HepG2 (cell line): ENCODE measurements around the gene TST. TPM values are rescaled to one million over a fixed set of nuclear protein-coding genes. Genes with fewer than 3 reads are reported as not detected.

Experiments
- DNMT1 ChIP-seq: sonication (generic); formaldehyde crosslinking; IDR thresholded peaks from 2 replicates; pipeline ENCODE4 v1.5.1; 2020; ENCODE audit warnings: mild to moderate bottlenecking, missing genetic modification reagents
- ELF3 ChIP-seq: IDR thresholded peaks from 2 replicates; pipeline ENCODE4 v1.6.1; 2016; ENCODE audit warnings: missing genetic modification reagents, missing compliant biosample characterization
- JUNB ChIP-seq: sonication (generic); formaldehyde crosslinking; IDR thresholded peaks from 2 replicates; pipeline ENCODE4 v1.8.0; 2022; ENCODE audit warnings: missing genetic modification reagents, mild to moderate bottlenecking, borderline replicate concordance
- KDM4B ChIP-seq: sonication (generic); formaldehyde crosslinking; IDR thresholded peaks from 2 replicates; pipeline ENCODE4 v1.4.0; 2020; ENCODE audit warnings: missing genetic modification reagents
- MED13 ChIP-seq: sonication (generic); formaldehyde crosslinking; IDR thresholded peaks from 2 replicates; pipeline ENCODE4 v1.5.0; 2020; ENCODE audit warnings: missing genetic modification reagents
- POGZ ChIP-seq: sonication (generic); formaldehyde crosslinking; IDR thresholded peaks from 2 replicates; pipeline ENCODE4 v1.4.0; 2020; ENCODE audit warnings: mild to moderate bottlenecking, missing genetic modification reagents
- TCF7 ChIP-seq: sonication (generic); IDR thresholded peaks from 2 replicates; pipeline ENCODE4 v1.6.1; 2016; ENCODE audit warnings: antibody characterized with exemption, low read depth
- THAP11 ChIP-seq: IDR thresholded peaks from 2 replicates; pipeline ENCODE4 v1.6.1; 2016; ENCODE audit warnings: missing biosample characterization, missing genetic modification reagents
- ZBTB7A ChIP-seq: sonication (generic); formaldehyde crosslinking; IDR thresholded peaks from 2 replicates; pipeline ENCODE4 v1.8.0; 2022; ENCODE audit warnings: mild to moderate bottlenecking, missing genetic modification reagents
- ZNF20 ChIP-seq: sonication (generic); formaldehyde crosslinking; IDR thresholded peaks from 2 replicates; pipeline ENCODE4 v1.4.0; 2020; ENCODE audit warnings: mild to moderate bottlenecking, moderate library complexity, missing genetic modification reagents
- ZNF264 ChIP-seq: sonication (generic); formaldehyde crosslinking; IDR thresholded peaks from 2 replicates; pipeline ENCODE4 v1.4.0; 2020; ENCODE audit warnings: missing genetic modification reagents
- ZNF501 ChIP-seq: sonication (generic); formaldehyde crosslinking; IDR thresholded peaks from 2 replicates; pipeline ENCODE4 v1.5.1; 2020; ENCODE audit warnings: mild to moderate bottlenecking, moderate library complexity, missing genetic modification reagents
- ZNF614 ChIP-seq: IDR thresholded peaks from 2 replicates; pipeline ENCODE4 v1.6.1; 2018; ENCODE audit warnings: missing biosample characterization, missing genetic modification reagents, inconsistent platforms, borderline replicate concordance
- ZNF619 ChIP-seq: sonication (generic); formaldehyde crosslinking; IDR thresholded peaks from 2 replicates; pipeline ENCODE4 v1.4.0; 2020; ENCODE audit warnings: mild to moderate bottlenecking, missing genetic modification reagents
- polyA plus RNA-seq, 8 experiments: library from polyadenylated mRNA; depleted of rRNA in 3 of 8; stranded (reverse) in 7 of 8; unstranded in 1 of 8; fragments of >200 nt; fragmentation: Illumina TruSeq in 4 of 8; extraction: Trizol in 4 of 8; gene quantifications; 2 replicates each; pipeline versions ENCODE4 v1.2.1 to v1.2.3, GENCODE V29; 2011 to 2016; ENCODE audit warnings: low read depth in 4 of 8, missing spikeins in 1 of 8, mixed read lengths in 1 of 8; ENCODE audit not compliant: insufficient read depth in 1 of 8
- total RNA-seq, 5 experiments: library from RNA; depleted of rRNA; stranded (reverse); fragments of >200 nt; fragmentation: Illumina TruSeq; extraction: Trizol; gene quantifications; 2 replicates each; pipeline ENCODE4 v1.2.3, GENCODE V29; 2016; ENCODE audit warnings: low read depth in 1 of 5
- TF ChIP-seq, protein P1 (sequence below): sonication (generic); formaldehyde crosslinking; conservative IDR thresholded peaks from 2 replicates; pipeline ENCODE4 v1.4.0; 2020; ENCODE audit warnings: mild to moderate bottlenecking, missing genetic modification reagents, moderate library complexity
- TF ChIP-seq, protein P2 (sequence below): sonication (generic); formaldehyde crosslinking; IDR thresholded peaks from 2 replicates; pipeline ENCODE4 v1.4.0; 2020; ENCODE audit warnings: missing genetic modification reagents, low read depth, mild to moderate bottlenecking, borderline replicate concordance
- TF ChIP-seq, protein P3 (sequence below): sonication (generic); formaldehyde crosslinking; IDR thresholded peaks from 2 replicates; pipeline ENCODE4 v1.4.0; 2020; ENCODE audit warnings: missing genetic modification reagents
- TF ChIP-seq, protein P4 (sequence below): sonication (generic); formaldehyde crosslinking; IDR thresholded peaks from 2 replicates; pipeline ENCODE4 v1.9.0; 2021; ENCODE audit warnings: missing genetic modification reagents, mild to moderate bottlenecking, borderline replicate concordance
- TF ChIP-seq, protein P5 (sequence below): sonication (generic); formaldehyde crosslinking; IDR thresholded peaks from 2 replicates; pipeline ENCODE4 v1.8.1; 2023; ENCODE audit warnings: mild to moderate bottlenecking, moderate library complexity, missing genetic modification reagents
- TF ChIP-seq, protein P6 (sequence below): sonication (generic); formaldehyde crosslinking; IDR thresholded peaks from 2 replicates; pipeline ENCODE4 v1.5.0; 2020; ENCODE audit warnings: mild to moderate bottlenecking, missing genetic modification reagents

Gene TST
- total and polyA plus RNA-seq, 2 of the 13 experiments (the other 11 are each of a cell fraction or from before 2014, with no cell fraction given), result 44.6 to 63.6 TPM

DNA sequence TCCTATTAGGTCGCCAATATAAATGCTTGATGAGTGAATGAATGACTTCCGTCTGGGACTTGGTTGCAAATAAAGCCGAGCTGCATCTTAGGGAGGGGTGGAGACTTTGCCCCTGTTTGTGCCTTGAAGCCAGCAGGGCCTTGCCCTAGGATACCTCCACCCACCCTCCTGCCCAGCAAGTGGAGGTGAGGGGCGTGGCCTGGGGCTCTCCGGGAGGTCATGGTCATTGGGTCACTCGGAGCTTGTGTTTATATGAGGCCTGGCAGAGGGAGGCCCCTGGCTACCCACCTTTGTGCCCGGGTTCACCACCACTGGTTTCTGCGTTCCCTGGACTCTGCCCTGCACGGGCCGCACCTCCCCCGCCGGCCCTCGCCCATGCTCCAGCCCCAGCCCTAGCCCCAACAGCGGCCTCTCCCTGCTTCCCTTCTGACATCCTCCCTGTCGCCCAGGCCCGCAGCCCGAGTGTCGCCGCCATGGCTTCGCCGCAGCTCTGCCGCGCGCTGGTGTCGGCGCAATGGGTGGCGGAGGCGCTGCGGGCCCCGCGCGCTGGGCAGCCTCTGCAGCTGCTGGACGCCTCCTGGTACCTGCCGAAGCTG is 4.6 kb upstream of the TST start (continued):
- peak; percentile 46; the same call in 1 of the 2 replicates for TF ChIP-seq ELF3 (CRISPR knock-in tag)
- peak; percentile 69; the same call in 1 of the 2 replicates for TF ChIP-seq ZNF264 (CRISPR knock-in tag)
- peak; percentile 54; the same call in 1 of the 2 replicates for TF ChIP-seq POGZ (CRISPR knock-in tag)
- TF ChIP-seq TCF7, result no peak
- TF ChIP-seq, protein P1, sequence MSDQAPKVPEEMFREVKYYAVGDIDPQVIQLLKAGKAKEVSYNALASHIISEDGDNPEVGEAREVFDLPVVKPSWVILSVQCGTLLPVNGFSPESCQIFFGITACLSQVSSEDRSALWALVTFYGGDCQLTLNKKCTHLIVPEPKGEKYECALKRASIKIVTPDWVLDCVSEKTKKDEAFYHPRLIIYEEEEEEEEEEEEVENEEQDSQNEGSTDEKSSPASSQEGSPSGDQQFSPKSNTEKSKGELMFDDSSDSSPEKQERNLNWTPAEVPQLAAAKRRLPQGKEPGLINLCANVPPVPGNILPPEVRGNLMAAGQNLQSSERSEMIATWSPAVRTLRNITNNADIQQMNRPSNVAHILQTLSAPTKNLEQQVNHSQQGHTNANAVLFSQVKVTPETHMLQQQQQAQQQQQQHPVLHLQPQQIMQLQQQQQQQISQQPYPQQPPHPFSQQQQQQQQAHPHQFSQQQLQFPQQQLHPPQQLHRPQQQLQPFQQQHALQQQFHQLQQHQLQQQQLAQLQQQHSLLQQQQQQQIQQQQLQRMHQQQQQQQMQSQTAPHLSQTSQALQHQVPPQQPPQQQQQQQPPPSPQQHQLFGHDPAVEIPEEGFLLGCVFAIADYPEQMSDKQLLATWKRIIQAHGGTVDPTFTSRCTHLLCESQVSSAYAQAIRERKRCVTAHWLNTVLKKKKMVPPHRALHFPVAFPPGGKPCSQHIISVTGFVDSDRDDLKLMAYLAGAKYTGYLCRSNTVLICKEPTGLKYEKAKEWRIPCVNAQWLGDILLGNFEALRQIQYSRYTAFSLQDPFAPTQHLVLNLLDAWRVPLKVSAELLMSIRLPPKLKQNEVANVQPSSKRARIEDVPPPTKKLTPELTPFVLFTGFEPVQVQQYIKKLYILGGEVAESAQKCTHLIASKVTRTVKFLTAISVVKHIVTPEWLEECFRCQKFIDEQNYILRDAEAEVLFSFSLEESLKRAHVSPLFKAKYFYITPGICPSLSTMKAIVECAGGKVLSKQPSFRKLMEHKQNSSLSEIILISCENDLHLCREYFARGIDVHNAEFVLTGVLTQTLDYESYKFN, result peak; percentile 96
- TF ChIP-seq JUNB (CRISPR knock-in tag), result no peak
- 0 out of 2 replicates have a peak, but pooled peaks have one; percentile 37 for TF ChIP-seq MED13 (CRISPR knock-in tag)
- TF ChIP-seq ZNF20, result no peak
- TF ChIP-seq ZBTB7A (CRISPR knock-in tag), result 0 out of 2 replicates have a peak, but pooled peaks have one; percentile 20
- TF ChIP-seq DNMT1, result no peak; the same call in 1 of the 2 replicates
- no peak for TF ChIP-seq ZNF619 (CRISPR knock-in tag)
- no peak for TF ChIP-seq KDM4B (CRISPR knock-in tag)
- no peak for TF ChIP-seq THAP11 (CRISPR knock-in tag)
- TF ChIP-seq, protein P2, sequence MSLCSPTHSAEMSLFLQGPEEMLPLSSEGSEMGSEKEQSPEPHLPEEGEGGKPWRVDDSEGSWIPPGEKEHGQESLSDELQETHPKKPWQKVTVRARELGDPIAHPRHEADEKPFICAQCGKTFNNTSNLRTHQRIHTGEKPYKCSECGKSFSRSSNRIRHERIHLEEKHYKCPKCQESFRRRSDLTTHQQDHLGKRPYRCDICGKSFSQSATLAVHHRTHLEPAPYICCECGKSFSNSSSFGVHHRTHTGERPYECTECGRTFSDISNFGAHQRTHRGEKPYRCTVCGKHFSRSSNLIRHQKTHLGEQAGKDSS (CRISPR knock-in tag), result peak; percentile 72; the same call in 1 of the 2 replicates
- TF ChIP-seq, protein P3, sequence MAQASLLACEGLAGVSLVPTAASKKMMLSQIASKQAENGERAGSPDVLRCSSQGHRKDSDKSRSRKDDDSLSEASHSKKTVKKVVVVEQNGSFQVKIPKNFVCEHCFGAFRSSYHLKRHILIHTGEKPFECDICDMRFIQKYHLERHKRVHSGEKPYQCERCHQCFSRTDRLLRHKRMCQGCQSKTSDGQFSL (CRISPR knock-in tag), result no peak
- TF ChIP-seq, protein P4, sequence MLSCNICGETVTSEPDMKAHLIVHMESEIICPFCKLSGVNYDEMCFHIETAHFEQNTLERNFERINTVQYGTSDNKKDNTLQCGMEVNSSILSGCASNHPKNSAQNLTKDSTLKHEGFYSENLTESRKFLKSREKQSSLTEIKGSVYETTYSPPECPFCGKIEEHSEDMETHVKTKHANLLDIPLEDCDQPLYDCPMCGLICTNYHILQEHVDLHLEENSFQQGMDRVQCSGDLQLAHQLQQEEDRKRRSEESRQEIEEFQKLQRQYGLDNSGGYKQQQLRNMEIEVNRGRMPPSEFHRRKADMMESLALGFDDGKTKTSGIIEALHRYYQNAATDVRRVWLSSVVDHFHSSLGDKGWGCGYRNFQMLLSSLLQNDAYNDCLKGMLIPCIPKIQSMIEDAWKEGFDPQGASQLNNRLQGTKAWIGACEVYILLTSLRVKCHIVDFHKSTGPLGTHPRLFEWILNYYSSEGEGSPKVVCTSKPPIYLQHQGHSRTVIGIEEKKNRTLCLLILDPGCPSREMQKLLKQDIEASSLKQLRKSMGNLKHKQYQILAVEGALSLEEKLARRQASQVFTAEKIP (CRISPR knock-in tag), result no peak
- 0 out of 2 replicates have a peak, but pooled peaks have one; percentile 34 for TF ChIP-seq ZNF614 (CRISPR knock-in tag)
- 0 out of 2 replicates have a peak, but pooled peaks have one; percentile 26 for TF ChIP-seq ZNF501
- TF ChIP-seq, protein P5, sequence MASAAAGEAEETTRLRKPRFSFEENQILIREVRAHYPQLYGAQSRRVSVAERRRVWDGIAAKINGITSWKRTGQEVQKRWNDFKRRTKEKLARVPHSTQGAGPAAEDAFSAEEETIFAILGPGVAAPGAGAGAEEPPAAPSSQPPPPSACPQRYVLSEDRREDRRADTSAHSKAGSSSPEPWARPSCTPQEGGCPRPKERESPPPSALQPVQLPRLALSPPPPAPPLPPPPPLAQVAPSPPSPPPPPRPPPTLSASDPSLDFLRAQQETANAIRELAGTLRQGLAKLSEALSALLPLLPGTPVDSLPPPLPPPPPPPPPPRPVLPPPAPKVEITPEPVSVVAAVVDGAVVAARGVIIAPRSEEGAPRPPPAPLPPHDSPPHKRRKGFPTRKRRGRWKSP (CRISPR knock-in tag), result 0 out of 2 replicates have a peak, but pooled peaks have one; percentile 27
- TF ChIP-seq, protein P6, sequence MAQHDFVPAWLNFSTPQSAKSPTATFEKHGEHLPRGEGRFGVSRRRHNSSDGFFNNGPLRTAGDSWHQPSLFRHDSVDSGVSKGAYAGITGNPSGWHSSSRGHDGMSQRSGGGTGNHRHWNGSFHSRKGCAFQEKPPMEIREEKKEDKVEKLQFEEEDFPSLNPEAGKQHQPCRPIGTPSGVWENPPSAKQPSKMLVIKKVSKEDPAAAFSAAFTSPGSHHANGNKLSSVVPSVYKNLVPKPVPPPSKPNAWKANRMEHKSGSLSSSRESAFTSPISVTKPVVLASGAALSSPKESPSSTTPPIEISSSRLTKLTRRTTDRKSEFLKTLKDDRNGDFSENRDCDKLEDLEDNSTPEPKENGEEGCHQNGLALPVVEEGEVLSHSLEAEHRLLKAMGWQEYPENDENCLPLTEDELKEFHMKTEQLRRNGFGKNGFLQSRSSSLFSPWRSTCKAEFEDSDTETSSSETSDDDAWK (CRISPR knock-in tag), result no peak
